Measurements from ENCODE around the gene ZC3H6. TPM values are rescaled to one million over a fixed set of nuclear protein-coding genes. Genes with fewer than 3 reads are reported as not detected.

Gene ZC3H6
- total and polyA plus RNA-seq, 11 donors = 1.5 to 30.1 (median 16.6) TPM

DNA sequence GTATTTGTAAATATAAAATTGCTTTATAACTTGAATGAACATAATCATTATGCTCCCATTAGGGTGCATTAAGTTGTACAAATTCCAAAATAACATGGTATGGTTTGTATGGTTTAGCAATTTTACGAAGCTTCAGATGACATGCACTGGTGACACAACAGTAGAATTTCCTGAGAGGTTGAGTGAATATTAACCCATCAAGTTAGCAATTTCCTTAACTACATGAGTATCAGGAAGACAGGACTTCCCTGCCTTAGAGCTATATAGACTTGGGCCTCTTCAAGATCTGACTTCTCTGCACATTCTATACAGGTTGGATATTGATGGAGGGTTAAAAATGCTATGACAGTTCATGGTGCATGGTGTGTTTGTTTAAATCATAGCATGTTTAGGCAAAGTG, 60.2 kb downstream of the ZC3H6 start:
- Histone ChIP-seq H3K36me3 (peaks cover 0 to 32% (median 16%) of the 10 kb centered on the region in 9 donors), H3K27ac (no peak overlapping the region), H3K27me3 (no peaks in the 10 kb centered on the region), H3K9me3 (no peaks in the 10 kb centered on the region), H3K4me3 (no peak overlapping the region), H3K4me1 (peaks cover 0 to 4% (median 0%) of the 10 kb centered on the region in 12 donors)
- DNase-seq (no peak), ATAC-seq (no peak)
- TF ChIP-seq, protein P1, sequence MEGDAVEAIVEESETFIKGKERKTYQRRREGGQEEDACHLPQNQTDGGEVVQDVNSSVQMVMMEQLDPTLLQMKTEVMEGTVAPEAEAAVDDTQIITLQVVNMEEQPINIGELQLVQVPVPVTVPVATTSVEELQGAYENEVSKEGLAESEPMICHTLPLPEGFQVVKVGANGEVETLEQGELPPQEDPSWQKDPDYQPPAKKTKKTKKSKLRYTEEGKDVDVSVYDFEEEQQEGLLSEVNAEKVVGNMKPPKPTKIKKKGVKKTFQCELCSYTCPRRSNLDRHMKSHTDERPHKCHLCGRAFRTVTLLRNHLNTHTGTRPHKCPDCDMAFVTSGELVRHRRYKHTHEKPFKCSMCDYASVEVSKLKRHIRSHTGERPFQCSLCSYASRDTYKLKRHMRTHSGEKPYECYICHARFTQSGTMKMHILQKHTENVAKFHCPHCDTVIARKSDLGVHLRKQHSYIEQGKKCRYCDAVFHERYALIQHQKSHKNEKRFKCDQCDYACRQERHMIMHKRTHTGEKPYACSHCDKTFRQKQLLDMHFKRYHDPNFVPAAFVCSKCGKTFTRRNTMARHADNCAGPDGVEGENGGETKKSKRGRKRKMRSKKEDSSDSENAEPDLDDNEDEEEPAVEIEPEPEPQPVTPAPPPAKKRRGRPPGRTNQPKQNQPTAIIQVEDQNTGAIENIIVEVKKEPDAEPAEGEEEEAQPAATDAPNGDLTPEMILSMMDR (IDR thresholded peaks at IDR 0.05) = no peak
- no peak for TF ChIP-seq POLR2A (IDR thresholded peaks at IDR 0.05)
- 89 to 95% (median 89%) methylated on average over 1 of the region's 1 CpG for WGBS, 4 donors
- intact Hi-C loops (cut with DNase I) = no loop called here

DNA sequence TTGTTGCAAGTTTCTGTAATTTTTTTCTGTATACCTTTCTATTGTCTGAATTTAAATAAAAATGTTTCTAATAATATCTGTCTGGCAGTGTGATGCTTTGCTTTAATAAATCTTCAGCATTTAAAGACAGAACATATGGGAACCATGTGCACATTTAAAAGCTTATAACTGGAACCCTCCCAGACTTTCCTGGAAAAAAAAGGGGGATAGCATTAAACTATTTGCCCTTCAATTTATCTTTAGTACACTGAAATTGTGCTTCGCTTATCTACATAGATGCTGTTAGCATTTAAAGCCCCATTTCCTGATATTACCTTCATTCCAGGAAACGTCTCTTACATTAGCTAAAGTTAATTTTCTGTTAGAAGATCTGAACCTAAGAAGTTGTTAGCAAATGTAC, 64.6 kb downstream of the ZC3H6 start:
- 66 to 77% (median 70%) methylated on average over 2 of the region's 2 CpGs for WGBS, 4 donors
- ATAC-seq (no peak), DNase-seq (no peak)
- H3K4me3 ChIP-seq = no peak overlapping the region
- no peak for TF ChIP-seq POLR2A (IDR thresholded peaks at IDR 0.05)
- TF ChIP-seq, protein P1 (IDR thresholded peaks at IDR 0.05) = no peak
- no peaks in the 10 kb centered on the region for H3K9me3 ChIP-seq
- no peak overlapping the region for H3K27ac ChIP-seq
- H3K36me3 ChIP-seq = peaks cover 0 to 3% (median 0%) of the 10 kb centered on the region in 9 donors
- H3K4me1 ChIP-seq = peaks cover 0 to 4% (median 0%) of the 10 kb centered on the region in 12 donors
- intact Hi-C loops (cut with DNase I) = no loop called here
- H3K27me3 ChIP-seq = no peaks in the 10 kb centered on the region

DNA sequence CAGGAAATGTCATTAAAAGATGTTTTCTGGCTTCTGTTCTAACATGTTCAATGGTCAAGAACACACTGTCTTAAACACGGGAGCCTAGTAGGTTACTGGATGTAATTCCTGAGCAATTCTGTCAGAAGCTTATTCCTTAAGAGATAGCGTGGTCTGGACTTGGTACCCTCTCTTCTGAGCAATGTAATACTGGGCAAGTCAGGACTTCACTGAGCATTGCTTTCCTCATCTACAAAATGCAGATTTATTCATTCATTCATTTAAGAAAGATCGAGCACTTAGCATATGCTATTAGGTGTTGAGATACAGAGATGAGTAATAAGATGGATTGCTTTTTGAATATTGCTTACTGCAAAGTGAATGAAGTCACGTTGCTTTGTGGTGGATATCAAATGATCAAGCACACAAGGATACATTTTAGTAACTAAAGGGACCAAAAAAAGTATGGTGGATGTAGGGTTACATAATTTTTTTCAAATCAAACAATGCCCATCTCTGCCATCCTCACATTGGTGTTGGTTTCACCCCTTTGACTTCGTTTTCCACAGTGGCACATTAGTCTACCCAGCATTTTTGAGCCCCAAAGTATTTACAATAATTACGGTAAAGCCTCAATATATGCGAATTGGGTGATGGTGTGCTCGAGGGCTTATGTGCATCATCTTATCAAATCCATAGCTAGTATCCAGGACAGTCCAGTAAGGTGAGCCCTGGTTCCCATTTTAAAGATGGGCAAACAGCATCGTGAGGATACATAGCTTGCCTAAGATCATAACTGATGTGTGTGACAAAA, 65.3 kb downstream of the ZC3H6 start:
- Histone ChIP-seq H3K36me3 (no peaks in the 10 kb centered on the region), H3K27me3 (no peaks in the 10 kb centered on the region), H3K9me3 (no peaks in the 10 kb centered on the region), H3K27ac (no peak overlapping the region), H3K4me1 (peaks cover 0 to 4% (median 0%) of the 10 kb centered on the region in 12 donors), H3K4me3 (no peak overlapping the region)
- WGBS, 4 donors = 82 to 89% (median 87%) methylated on average over 9 of the region's 9 CpGs
- intact Hi-C loops (cut with DNase I) = no loop called here
- TF ChIP-seq, protein P1 (IDR thresholded peaks at IDR 0.05) = no peak
- TF ChIP-seq POLR2A (IDR thresholded peaks at IDR 0.05) = no peak
- no peak for DNase-seq
- no peak for ATAC-seq

DNA sequence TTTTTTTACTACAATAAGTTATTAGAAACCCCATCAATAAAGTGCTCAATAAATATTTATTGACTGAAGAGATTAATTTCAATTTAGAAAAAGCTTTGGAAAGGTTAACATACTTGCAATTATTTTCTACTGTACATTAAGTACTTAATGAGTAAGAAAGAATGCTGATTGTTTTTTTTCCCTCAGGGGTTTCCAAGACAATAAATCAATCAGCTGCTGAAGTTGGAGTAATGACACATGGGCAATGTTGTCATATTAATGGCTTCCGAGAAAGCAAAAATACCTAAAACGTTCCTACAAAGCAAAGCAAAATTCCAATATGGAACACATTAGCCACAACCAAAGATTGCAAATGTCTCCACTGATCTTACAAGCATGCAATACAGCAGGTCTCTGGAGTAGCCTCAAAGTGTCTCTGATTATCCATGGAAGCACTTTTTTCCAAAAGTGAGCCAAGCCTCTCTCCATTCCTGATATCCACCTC, 66.7 kb downstream of the ZC3H6 start:
- TF ChIP-seq, protein P1 (IDR thresholded peaks at IDR 0.05) = no peak
- TF ChIP-seq POLR2A (IDR thresholded peaks at IDR 0.05) = no peak
- no peak for DNase-seq
- 82 to 93% (median 90%) methylated on average over 2 of the region's 2 CpGs for WGBS, 4 donors
- no peak for ATAC-seq
- H3K4me1 ChIP-seq = no peaks in the 10 kb centered on the region
- intact Hi-C loops (cut with DNase I) = no loop called here
- H3K36me3 ChIP-seq = no peaks in the 10 kb centered on the region
- no peak overlapping the region for H3K27ac ChIP-seq
- H3K4me3 ChIP-seq = no peak overlapping the region
- H3K9me3 ChIP-seq = no peaks in the 10 kb centered on the region
- no peaks in the 10 kb centered on the region for H3K27me3 ChIP-seq
